Measurements from ENCODE around the gene DPYD. TPM values are rescaled to one million over a fixed set of nuclear protein-coding genes. Genes with fewer than 3 reads are reported as not detected.

Gene DPYD
- total RNA-seq, 2 donors from 2014 or later, result 4.9 to 11.7 TPM

DNA sequence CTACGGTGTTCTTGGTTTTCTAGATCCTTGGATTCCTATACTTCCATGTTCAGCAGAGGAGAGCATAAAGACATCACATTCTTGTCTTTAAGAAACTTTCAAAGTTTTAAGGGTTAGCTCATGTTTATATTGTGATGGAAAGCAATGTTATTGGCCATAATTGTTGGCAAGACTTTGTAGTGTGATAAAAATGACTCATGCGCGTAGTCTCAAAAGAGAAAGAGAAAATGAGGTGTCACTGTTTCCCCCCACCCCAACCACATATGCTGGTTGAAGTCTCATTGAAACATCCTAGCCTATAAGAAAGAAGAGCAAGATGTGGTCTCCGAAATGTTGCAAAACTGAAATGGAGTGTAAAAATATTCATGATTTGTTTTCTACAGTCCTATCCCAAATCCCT, 850.5 kb downstream of the DPYD start:
- no peak for DNase-seq
- no peak overlapping the region for H3K4me3 ChIP-seq
- H3K27me3 ChIP-seq, result no peaks in the 10 kb centered on the region
- H3K9ac ChIP-seq (ENCODE audit: low read depth in 2 of 2, low read length in 2 of 2), result no peak overlapping the region
- H3K4me1 ChIP-seq, result peaks cover 6% of the 10 kb centered on the region
- H3K27ac ChIP-seq, result no peak overlapping the region
- TF ChIP-seq, protein P1, sequence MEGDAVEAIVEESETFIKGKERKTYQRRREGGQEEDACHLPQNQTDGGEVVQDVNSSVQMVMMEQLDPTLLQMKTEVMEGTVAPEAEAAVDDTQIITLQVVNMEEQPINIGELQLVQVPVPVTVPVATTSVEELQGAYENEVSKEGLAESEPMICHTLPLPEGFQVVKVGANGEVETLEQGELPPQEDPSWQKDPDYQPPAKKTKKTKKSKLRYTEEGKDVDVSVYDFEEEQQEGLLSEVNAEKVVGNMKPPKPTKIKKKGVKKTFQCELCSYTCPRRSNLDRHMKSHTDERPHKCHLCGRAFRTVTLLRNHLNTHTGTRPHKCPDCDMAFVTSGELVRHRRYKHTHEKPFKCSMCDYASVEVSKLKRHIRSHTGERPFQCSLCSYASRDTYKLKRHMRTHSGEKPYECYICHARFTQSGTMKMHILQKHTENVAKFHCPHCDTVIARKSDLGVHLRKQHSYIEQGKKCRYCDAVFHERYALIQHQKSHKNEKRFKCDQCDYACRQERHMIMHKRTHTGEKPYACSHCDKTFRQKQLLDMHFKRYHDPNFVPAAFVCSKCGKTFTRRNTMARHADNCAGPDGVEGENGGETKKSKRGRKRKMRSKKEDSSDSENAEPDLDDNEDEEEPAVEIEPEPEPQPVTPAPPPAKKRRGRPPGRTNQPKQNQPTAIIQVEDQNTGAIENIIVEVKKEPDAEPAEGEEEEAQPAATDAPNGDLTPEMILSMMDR (IDR thresholded peaks at IDR 0.05), result no peak
- intact Hi-C loops (cut with DNase I), result no loop called here
- no peaks in the 10 kb centered on the region for H3K36me3 ChIP-seq
- H3K9me3 ChIP-seq, result no peaks in the 10 kb centered on the region

DNA sequence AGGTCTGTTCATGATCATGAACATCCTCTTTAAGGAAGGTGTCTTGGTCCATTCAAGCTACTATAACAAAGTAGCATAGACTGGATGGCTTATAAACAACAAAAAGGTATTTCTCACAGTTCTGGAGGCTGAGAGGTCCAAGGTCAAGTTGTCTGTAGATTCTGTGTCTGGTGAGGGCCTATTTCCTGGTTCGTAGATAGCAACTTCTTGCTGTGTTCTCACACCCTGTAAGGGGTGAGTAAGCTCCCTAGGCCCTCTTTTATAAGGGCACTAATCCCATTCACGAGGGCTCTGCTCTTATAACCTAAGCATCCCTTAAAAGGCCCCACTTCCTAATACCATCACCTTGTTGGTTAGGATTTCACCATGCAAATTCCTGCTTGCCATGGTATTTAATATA, 851.5 kb downstream of the DPYD start:
- Histone ChIP-seq H3K36me3 (no peaks in the 10 kb centered on the region), H3K27ac (no peak overlapping the region), H3K4me3 (no peak overlapping the region), H3K9ac (ENCODE audit: low read depth in 2 of 2, low read length in 2 of 2) (no peak overlapping the region), H3K27me3 (no peaks in the 10 kb centered on the region), H3K9me3 (no peaks in the 10 kb centered on the region), H3K4me1 (peaks cover 6% of the 10 kb centered on the region)
- DNase-seq, result no peak
- TF ChIP-seq, protein P1 (IDR thresholded peaks at IDR 0.05), result no peak
- intact Hi-C loops (cut with DNase I), result no loop called here

DNA sequence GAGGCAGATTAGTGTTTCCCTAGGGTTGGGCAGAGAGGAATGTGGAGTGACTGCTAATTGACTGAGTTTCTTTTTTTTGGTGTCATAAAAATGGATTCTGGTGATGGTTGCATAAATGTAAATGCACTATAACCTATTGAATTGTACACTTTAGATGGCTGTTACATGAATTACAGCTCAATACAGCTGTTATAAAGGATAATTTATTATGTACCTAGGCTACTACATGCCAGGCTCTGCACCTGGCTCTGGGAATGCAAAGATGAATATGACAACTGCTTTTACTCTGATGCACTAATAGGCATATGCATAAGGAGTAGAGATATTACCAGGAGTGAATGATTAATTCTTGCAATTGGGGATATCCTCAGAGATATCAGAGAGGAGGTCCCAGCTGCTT, 854.0 kb downstream of the DPYD start:
- H3K27ac ChIP-seq, result no peak overlapping the region
- no peaks in the 10 kb centered on the region for H3K36me3 ChIP-seq
- intact Hi-C loops (cut with DNase I), result no loop called here
- H3K4me3 ChIP-seq, result no peak overlapping the region
- no peak for DNase-seq
- TF ChIP-seq, protein P1 (IDR thresholded peaks at IDR 0.05), result no peak
- H3K9ac ChIP-seq (ENCODE audit: low read depth in 2 of 2, low read length in 2 of 2), result no peak overlapping the region
- no peaks in the 10 kb centered on the region for H3K9me3 ChIP-seq
- H3K4me1 ChIP-seq, result peaks cover 6% of the 10 kb centered on the region
- no peaks in the 10 kb centered on the region for H3K27me3 ChIP-seq

DNA sequence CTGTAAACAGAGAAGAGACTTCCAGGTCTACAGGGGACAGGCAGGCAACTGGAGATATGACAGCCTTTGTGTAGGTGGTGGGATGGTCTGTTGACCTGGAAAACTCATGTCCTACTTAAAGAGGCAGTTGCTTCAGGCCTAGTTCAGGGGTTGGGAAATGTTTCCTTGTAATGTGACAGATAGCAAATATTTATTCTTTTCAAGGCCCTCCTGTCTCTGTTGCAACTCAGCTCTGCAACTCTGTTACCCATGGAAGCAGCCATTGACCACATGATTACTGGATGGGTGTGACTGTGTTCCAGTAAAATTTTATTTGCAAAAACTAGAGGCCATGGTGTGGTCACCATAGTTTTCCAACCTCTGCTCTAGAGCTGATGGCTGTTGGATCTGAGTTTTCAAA, 857.3 kb downstream of the DPYD start:
- Histone ChIP-seq H3K36me3 (no peaks in the 10 kb centered on the region), H3K27me3 (no peaks in the 10 kb centered on the region), H3K9ac (ENCODE audit: low read depth in 2 of 2, low read length in 2 of 2) (no peak overlapping the region), H3K4me1 (peaks cover 6% of the 10 kb centered on the region), H3K27ac (no peak overlapping the region), H3K4me3 (no peak overlapping the region), H3K9me3 (no peaks in the 10 kb centered on the region)
- TF ChIP-seq, protein P1 (IDR thresholded peaks at IDR 0.05), result no peak
- intact Hi-C loops (cut with DNase I), result no loop called here
- peak; percentile 31 for DNase-seq

DNA sequence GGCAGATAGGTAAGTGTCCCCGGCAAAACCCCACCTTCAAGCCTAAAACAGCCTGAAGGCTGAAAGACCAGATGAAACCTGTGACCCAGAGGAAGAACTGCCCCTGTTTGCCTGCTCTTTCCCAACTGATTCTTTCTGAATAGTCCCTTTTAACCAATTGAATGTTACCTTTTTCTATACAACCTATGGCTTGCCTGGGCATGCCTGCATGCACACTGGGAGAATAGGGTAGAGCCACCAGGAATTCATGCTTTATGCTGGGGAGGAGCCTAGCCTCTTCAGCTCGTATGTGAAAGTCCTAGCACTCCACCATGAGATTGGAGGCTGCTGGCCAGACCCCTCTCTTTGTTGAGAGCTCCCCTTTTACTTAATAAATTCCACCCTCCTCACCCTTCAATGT, 859.2 kb downstream of the DPYD start:
- H3K9ac ChIP-seq (ENCODE audit: low read depth in 2 of 2, low read length in 2 of 2), result no peak overlapping the region
- H3K27me3 ChIP-seq, result no peaks in the 10 kb centered on the region
- DNase-seq, result no peak
- TF ChIP-seq, protein P1 (IDR thresholded peaks at IDR 0.05), result no peak
- H3K27ac ChIP-seq, result no peak overlapping the region
- no peaks in the 10 kb centered on the region for H3K4me1 ChIP-seq
- H3K9me3 ChIP-seq, result no peaks in the 10 kb centered on the region
- intact Hi-C loops (cut with DNase I), result no loop called here
- H3K4me3 ChIP-seq, result no peak overlapping the region
- no peaks in the 10 kb centered on the region for H3K36me3 ChIP-seq

DNA sequence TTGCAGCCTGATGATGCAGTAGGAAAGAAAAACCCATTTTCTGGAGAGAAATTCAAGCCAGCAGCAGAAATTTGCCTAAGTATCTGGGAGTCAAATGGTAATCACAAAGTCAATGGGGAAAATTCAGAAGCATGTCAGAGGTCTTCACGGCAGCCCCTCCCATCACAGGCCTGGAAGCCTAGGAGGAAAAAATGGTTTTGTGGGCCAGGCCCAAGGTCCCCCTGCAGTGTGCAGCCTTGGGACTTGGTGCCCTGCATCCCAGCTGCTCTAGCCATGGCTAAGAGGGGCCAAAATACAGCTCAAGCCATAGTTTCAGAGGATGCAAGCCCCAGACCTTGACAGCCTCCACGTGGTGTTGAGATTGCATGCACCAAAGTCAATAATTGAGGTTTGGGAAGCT, 864.4 kb downstream of the DPYD start:
- Histone ChIP-seq H3K27me3 (no peaks in the 10 kb centered on the region), H3K4me3 (no peak overlapping the region), H3K9me3 (no peaks in the 10 kb centered on the region), H3K4me1 (no peaks in the 10 kb centered on the region), H3K9ac (ENCODE audit: low read depth in 2 of 2, low read length in 2 of 2) (no peak overlapping the region), H3K27ac (no peak overlapping the region), H3K36me3 (no peaks in the 10 kb centered on the region)
- TF ChIP-seq, protein P1 (IDR thresholded peaks at IDR 0.05), result no peak
- intact Hi-C loops (cut with DNase I), result no loop called here
- DNase-seq, result no peak

Data from colonic mucosa (tissue), 4 donors.